ENCODE results near the gene TTC29. TPM values are rescaled to one million over a fixed set of nuclear protein-coding genes. Genes with fewer than 3 reads are reported as not detected.

Gene TTC29
- total RNA-seq, 2 donors from 2014 or later = not detected

DNA sequence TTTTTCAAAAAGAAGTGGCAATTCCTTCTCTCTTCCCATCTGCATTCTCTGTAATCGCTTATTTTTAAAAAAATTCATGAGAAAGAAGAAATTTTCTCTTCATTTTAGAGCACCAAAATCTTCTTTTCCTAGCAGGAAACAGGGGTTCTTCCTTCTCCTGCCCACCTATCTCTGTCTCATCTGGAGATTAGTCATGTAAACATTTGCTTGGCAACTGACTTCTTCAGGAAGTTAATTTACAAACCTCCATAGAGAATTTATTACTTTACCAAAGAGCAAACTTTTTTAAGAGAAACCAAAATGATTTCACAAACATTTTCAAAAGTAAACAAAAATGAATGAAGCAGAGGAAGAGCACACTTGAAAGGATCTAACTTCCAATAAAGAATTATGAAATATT, 13.5 kb downstream of the TTC29 start:
- DNase-seq (ENCODE audit: low spot score) (no peak), ATAC-seq (no peak)
- Mint-ChIP-seq H3K9me3 (no peaks in the 10 kb centered on the region), H3K4me3 (no peak overlapping the region), H3K27ac (no peak overlapping the region), H3K36me3 (no peaks in the 10 kb centered on the region), H3K27me3 (peaks cover 9 to 25% of the 10 kb centered on the region in 2 donors), H3K4me1 (ENCODE audit: low read depth in 2 of 2) (no peaks in the 10 kb centered on the region)

DNA sequence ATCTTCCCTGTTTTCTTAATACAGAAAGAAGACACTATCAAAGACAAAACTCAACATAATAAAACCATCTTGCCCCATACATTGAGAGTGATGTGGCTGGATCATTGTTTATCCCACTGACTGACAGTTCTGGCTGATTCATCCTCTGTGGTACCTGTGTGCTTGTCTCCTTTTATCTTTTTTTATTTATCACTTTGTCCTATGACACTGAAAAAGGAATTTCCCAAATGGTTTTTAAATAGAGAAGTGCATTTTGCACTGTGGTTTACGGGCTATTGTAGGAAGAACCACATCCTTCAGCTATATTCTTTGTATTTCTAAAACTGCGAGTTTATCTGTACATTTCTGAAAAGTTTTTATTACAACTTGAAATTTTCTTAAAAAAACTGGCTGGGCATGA, 15.0 kb downstream of the TTC29 start:
- no peaks in the 10 kb centered on the region for H3K9me3 Mint-ChIP-seq
- H3K27ac Mint-ChIP-seq = no peak overlapping the region
- no peak for DNase-seq (ENCODE audit: low spot score)
- no peaks in the 10 kb centered on the region for H3K4me1 Mint-ChIP-seq (ENCODE audit: low read depth in 2 of 2)
- no peak for ATAC-seq
- no peak overlapping the region for H3K4me3 Mint-ChIP-seq
- H3K27me3 Mint-ChIP-seq = peaks cover 9 to 25% of the 10 kb centered on the region in 2 donors
- H3K36me3 Mint-ChIP-seq = no peaks in the 10 kb centered on the region

DNA sequence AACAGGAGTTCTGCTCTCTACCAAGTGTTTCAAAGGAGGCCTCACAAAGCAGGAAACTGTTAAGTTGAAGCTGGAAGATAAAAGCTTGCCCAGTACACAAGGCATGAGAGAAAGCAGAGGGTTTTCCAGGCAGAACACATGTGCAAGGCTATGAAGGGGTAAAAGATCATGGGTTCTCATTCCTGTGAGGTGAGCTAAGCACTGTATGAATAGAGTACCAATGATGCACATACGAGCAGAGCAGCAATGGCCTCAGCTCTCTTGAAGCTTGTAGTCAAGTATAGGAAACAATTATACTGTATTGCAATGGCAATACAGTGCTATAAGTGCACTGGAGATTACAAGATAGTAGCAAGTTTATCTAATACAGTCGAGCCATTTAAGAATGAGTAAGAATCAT, 18.0 kb downstream of the TTC29 start:
- Mint-ChIP-seq H3K27ac (no peak overlapping the region), H3K9me3 (no peaks in the 10 kb centered on the region), H3K36me3 (no peaks in the 10 kb centered on the region), H3K27me3 (peaks cover 8 to 22% of the 10 kb centered on the region in 2 donors), H3K4me1 (ENCODE audit: low read depth in 2 of 2) (no peaks in the 10 kb centered on the region), H3K4me3 (no peak overlapping the region)
- DNase-seq (ENCODE audit: low spot score) (no peak), ATAC-seq (no peak)

DNA sequence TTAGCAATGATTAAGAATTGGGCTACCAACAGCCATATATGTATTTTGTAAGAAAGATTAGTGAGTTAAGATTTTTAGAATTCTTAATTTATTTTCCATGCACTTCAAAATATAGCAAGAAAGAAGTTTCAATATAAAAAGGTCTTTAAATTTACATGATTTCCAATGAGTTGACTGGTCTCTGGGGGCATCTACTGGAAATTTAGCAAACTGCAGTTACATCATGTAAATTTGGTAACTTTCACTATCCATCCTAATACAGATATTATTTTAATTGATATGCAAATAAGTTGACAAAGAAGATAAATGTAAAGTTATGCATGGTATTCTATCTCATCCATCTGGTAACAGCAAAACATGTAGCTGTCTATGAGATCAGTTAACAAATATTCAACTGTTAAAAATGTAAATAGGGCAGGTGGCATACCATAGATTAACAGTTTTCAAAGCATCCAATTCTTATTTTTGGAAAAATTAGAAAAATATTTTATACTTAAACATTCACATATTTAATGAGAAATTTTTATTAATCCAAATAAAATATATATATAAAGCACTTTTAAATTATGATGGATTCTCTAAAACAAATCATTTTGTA, 29.1 kb downstream of the TTC29 start:
- no peak overlapping the region for H3K4me3 Mint-ChIP-seq
- no peak for ATAC-seq
- H3K27ac Mint-ChIP-seq = no peak overlapping the region

GRCh38 chr4:146915132-146915531, 30.5 kb downstream of the TTC29 start:
- no peak for DNase-seq (ENCODE audit: low spot score)
- Mint-ChIP-seq H3K9me3 (no peaks in the 10 kb centered on the region), H3K27ac (no peak overlapping the region), H3K4me1 (ENCODE audit: low read depth in 2 of 2) (no peaks in the 10 kb centered on the region), H3K27me3 (peaks cover 14 to 23% of the 10 kb centered on the region in 2 donors), H3K36me3 (no peaks in the 10 kb centered on the region), H3K4me3 (no peak overlapping the region)
- no peak for ATAC-seq

More for the DNA sequence above, 29.1 kb downstream of the TTC29 start:
- DNase-seq (ENCODE audit: low spot score) = no peak
- peaks cover 9 to 17% of the 10 kb centered on the region in 2 donors for H3K27me3 Mint-ChIP-seq
- no peaks in the 10 kb centered on the region for H3K4me1 Mint-ChIP-seq (ENCODE audit: low read depth in 2 of 2)
- H3K9me3 Mint-ChIP-seq = no peaks in the 10 kb centered on the region
- H3K36me3 Mint-ChIP-seq = no peaks in the 10 kb centered on the region

DNA sequence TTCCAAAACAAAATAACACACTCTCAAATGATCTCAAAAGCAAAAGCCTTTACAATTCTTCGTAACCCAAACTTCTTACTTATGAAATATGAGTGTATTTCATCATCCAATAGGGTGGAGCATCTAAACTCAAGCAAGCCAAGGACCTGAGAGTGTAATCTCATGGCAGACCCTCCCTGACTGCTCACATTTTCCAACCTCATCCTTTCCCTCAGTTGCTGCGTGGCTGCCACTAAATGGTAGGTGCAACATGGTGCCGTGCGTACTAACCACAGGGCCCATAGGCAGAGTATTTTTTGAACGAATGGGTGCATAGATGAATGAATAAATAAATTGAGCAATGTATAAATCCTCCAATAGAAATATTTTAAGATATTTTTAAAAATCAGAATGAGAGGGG, 45.4 kb downstream of the TTC29 start:
- H3K36me3 Mint-ChIP-seq = no peaks in the 10 kb centered on the region
- H3K9me3 Mint-ChIP-seq = peaks cover 3% of the 10 kb centered on the region
- H3K27ac Mint-ChIP-seq = no peak overlapping the region
- H3K27me3 Mint-ChIP-seq = peaks cover 15 to 23% of the 10 kb centered on the region in 2 donors
- ATAC-seq (no peak), DNase-seq (ENCODE audit: low spot score) (no peak)
- H3K4me3 Mint-ChIP-seq = no peak overlapping the region
- H3K4me1 Mint-ChIP-seq (ENCODE audit: low read depth in 2 of 2) = no peaks in the 10 kb centered on the region

DNA sequence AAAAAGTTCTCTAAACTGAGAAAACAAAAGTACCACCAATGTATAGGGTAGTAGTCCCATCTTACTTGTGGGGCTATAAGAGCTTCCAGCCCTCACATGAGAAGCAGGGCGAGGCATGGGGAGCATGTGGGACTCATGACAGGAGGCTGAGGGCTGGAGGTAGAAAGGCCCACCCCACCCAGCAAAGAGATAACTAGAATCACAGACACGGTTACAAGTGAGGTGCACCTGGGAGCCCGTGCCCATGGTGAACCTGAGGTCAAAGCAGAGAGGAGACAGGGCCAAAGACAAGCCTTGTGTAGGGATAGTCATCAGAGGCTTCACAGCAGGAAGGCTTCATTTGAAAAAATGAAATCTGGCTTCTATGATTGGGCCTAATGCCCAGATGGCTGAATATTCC, 55.4 kb downstream of the TTC29 start:
- Mint-ChIP-seq H3K27ac (no peak overlapping the region), H3K4me1 (ENCODE audit: low read depth in 2 of 2) (no peaks in the 10 kb centered on the region), H3K27me3 (peaks cover 4 to 38% of the 10 kb centered on the region in 2 donors), H3K4me3 (no peak overlapping the region), H3K36me3 (no peaks in the 10 kb centered on the region), H3K9me3 (no peaks in the 10 kb centered on the region)
- peak in 1 of 2 donors; percentile 24 for ATAC-seq
- no peak for DNase-seq (ENCODE audit: low spot score)

DNA sequence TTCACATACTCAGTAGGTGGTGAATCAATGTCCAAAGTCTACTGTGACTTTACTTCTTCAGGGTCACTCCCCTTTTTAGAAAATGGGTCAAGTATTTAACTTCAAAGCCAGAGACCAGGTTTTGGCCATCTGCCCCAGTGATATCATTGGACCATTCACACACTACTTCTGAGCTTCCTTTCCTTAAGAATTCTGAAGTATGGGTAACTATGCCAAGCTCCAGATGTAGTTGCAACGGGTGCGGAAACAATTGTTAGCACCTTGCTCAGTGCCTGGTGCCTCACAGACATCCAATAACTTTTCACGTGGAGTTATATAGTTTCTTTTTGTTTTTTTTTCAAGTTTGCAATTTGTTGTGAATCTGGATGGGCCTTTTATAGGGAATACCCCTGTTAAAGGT, 62.6 kb downstream of the TTC29 start:
- H3K36me3 Mint-ChIP-seq = no peaks in the 10 kb centered on the region
- H3K4me3 Mint-ChIP-seq = no peak overlapping the region
- ATAC-seq = no peak
- H3K4me1 Mint-ChIP-seq (ENCODE audit: low read depth in 2 of 2) = no peaks in the 10 kb centered on the region
- peaks cover 4 to 20% of the 10 kb centered on the region in 2 donors for H3K27me3 Mint-ChIP-seq
- no peaks in the 10 kb centered on the region for H3K9me3 Mint-ChIP-seq
- H3K27ac Mint-ChIP-seq = no peak overlapping the region
- DNase-seq (ENCODE audit: low spot score) = no peak

DNA sequence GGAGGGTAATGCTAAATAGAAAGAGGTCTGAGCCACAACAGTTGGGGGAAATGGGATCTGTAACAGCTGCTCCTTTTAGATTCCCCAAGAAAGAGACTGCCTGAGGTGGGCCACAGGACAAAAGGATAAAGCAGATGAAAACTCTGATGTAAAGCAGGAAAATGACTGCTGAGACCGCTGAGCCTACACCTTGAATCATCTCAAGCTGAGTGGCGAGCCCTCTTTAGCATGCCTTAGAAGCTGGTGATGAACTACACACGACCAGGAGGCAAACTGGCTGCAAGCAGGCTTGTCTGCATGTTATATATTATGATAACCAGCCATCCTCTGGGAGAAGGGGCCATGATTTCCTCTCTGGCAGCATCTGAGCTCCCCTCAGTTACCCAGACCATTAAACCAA, 88.4 kb downstream of the TTC29 start:
- no peak for ATAC-seq
- H3K27ac Mint-ChIP-seq = no peak overlapping the region

DNA sequence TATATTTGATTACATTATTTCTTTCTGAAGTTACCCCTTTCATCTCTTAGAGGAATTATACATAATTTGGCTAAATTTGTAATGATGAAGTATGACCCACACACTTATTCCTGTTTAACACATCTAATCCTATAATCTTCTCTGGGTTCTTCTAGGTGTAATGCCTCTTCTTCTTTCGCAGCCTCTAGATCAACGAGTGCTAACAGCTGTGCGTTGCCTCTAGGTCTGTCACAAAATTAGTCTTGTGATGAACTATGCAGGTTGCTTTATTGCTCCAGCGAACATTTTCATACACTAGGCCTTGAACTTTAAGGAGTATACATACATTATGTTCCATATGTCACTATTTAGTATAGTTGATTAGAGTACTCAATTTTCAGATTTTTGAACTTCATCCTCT, 89.9 kb downstream of the TTC29 start:
- H3K36me3 Mint-ChIP-seq = no peaks in the 10 kb centered on the region
- no peak overlapping the region for H3K27ac Mint-ChIP-seq
- DNase-seq (ENCODE audit: low spot score) (no peak), ATAC-seq (no peak)
- H3K27me3 Mint-ChIP-seq = peaks cover 6 to 10% of the 10 kb centered on the region in 2 donors
- H3K9me3 Mint-ChIP-seq = no peaks in the 10 kb centered on the region
- no peak overlapping the region for H3K4me3 Mint-ChIP-seq
- H3K4me1 Mint-ChIP-seq (ENCODE audit: low read depth in 2 of 2) = no peaks in the 10 kb centered on the region

More for the DNA sequence above, 88.4 kb downstream of the TTC29 start:
- Mint-ChIP-seq H3K36me3 (no peaks in the 10 kb centered on the region), H3K4me1 (ENCODE audit: low read depth in 2 of 2) (no peaks in the 10 kb centered on the region), H3K9me3 (no peaks in the 10 kb centered on the region), H3K27me3 (peaks cover 6 to 10% of the 10 kb centered on the region in 2 donors), H3K4me3 (no peak overlapping the region)
- no peak for DNase-seq (ENCODE audit: low spot score)

DNA sequence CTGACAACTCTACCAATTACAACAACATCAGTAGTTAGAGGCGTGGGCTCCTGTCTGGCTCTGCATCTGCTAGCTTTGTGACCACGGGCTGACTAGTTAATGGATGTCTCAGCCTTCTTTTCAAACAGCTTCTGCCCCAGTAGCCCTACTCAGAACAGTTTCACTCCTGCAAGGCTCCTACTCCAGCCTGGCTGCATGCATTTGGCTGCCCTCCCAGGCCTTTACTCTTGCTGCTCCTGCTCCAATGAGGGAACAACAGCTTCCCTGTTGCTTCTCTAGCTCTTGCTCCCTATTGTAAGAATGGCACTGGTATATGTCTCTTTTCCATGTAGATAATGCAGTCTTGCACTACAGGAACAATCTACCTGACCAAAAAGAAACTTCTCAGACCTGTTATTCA, 93.3 kb downstream of the TTC29 start:
- H3K27ac Mint-ChIP-seq = no peak overlapping the region

DNA sequence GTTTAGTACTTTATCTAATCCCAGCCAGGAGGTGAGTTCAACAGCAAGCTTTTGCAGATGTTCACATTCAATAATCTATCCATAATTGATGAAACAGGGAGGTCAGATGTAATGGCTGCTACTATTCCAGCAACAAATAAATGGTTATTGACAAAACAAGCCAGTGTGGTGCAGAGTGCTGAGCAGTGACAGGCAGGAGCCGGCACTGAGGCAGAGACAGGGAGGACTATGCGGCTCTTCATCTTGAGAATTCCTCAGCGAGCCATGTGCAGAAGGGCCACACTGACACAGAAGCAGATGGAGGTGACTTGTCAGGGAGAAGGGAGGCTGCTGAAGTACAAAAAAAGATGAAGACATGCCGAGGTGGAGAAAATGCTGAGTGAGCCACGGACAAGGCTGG, 98.3 kb downstream of the TTC29 start:
- H3K27me3 Mint-ChIP-seq = peaks cover 4 to 14% of the 10 kb centered on the region in 2 donors
- no peak for ATAC-seq

More for the DNA sequence above, 93.3 kb downstream of the TTC29 start:
- no peaks in the 10 kb centered on the region for H3K36me3 Mint-ChIP-seq
- DNase-seq (ENCODE audit: low spot score) = no peak
- H3K4me3 Mint-ChIP-seq = no peak overlapping the region
- peaks cover 4% of the 10 kb centered on the region for H3K9me3 Mint-ChIP-seq
- H3K27me3 Mint-ChIP-seq = peaks cover 10 to 18% of the 10 kb centered on the region in 2 donors
- H3K4me1 Mint-ChIP-seq (ENCODE audit: low read depth in 2 of 2) = no peaks in the 10 kb centered on the region
- ATAC-seq = no peak

DNA sequence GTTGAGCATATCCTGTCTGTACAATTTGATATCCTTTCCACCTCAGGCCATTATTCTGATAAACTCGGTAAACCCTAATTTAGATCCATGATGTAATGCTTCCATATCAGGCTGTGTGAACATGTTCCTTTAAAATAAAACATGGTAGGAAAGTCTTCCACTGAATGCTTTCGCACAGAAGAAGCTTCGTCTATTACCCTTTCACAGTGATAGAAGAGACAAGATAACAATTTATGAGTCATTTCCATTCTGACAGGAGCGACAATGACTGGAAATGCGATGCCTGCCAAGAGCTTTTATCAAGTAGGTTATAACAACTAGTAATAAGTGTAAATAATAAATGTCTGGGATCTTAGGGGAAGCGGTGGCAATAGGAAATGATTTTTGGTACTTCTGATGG, 98.8 kb downstream of the TTC29 start:
- DNase-seq (ENCODE audit: low spot score) = no peak
- H3K36me3 Mint-ChIP-seq = no peaks in the 10 kb centered on the region
- H3K4me3 Mint-ChIP-seq = no peak overlapping the region
- no peaks in the 10 kb centered on the region for H3K4me1 Mint-ChIP-seq (ENCODE audit: low read depth in 2 of 2)
- H3K9me3 Mint-ChIP-seq = peaks cover 6% of the 10 kb centered on the region
- peaks cover 4 to 14% of the 10 kb centered on the region in 2 donors for H3K27me3 Mint-ChIP-seq
- no peak for ATAC-seq
- no peak overlapping the region for H3K27ac Mint-ChIP-seq

More for the DNA sequence above, 98.3 kb downstream of the TTC29 start:
- no peak overlapping the region for H3K4me3 Mint-ChIP-seq
- no peaks in the 10 kb centered on the region for H3K36me3 Mint-ChIP-seq
- no peak overlapping the region for H3K27ac Mint-ChIP-seq
- DNase-seq (ENCODE audit: low spot score) = no peak
- peaks cover 6% of the 10 kb centered on the region for H3K9me3 Mint-ChIP-seq
- H3K4me1 Mint-ChIP-seq (ENCODE audit: low read depth in 2 of 2) = no peaks in the 10 kb centered on the region

- DNase-seq (ENCODE audit: low spot score) (no peak), ATAC-seq (no peak)
- Mint-ChIP-seq H3K27me3 (peaks cover 2 to 11% of the 10 kb centered on the region in 2 donors), H3K9me3 (peaks cover 5% of the 10 kb centered on the region), H3K4me1 (ENCODE audit: low read depth in 2 of 2) (no peaks in the 10 kb centered on the region), H3K36me3 (no peaks in the 10 kb centered on the region), H3K27ac (no peak overlapping the region), H3K4me3 (no peak overlapping the region)
These were observed 100.9 kb downstream of the TTC29 start for GRCh38 chr4:146844761-146845160.

DNA sequence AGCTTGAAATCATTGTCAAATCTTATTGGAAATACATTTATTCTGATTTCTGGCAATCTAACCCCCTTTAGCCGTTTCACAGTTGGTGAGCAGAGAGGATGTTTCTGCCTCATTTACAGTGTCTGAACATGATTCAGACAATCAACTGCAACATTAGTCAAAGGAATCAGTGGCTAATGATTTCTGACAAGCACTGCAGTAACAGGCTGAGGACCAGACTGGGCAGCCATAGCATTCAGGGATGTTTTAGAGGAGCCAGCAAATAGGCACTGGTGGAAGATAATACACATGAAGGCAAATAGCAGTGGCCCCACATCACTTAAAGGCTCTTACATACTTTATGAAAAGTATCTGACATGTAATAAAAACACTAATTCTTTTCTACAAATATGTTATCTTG, 102.8 kb downstream of the TTC29 start:
- DNase-seq (ENCODE audit: low spot score) (no peak), ATAC-seq (no peak)
- no peaks in the 10 kb centered on the region for H3K4me1 Mint-ChIP-seq (ENCODE audit: low read depth in 2 of 2)
- no peak overlapping the region for H3K4me3 Mint-ChIP-seq
- H3K27ac Mint-ChIP-seq = no peak overlapping the region
- H3K9me3 Mint-ChIP-seq = peaks cover 2% of the 10 kb centered on the region
- H3K27me3 Mint-ChIP-seq = peaks cover 0 to 6% of the 10 kb centered on the region in 2 donors
- H3K36me3 Mint-ChIP-seq = no peaks in the 10 kb centered on the region

Measured in natural killer cell treated with Interleukin-12 subunit alpha and Interleukin-12 subunit beta and Interleukin-15 and Interleukin-18, amount 100 ng/mL, for 72 hours (primary cell).